ENCODE data around the gene FER1L5.

FER1L5 gene

GRCh38 chr2:96626553-96626942 is 16.0 kb upstream of the FER1L5 start:
- Histone ChIP-seq H3K9me2 (replicated peaks; ENCODE audit: insufficient read depth, low read length) (no peaks in the 10 kb centered on the region), H3K27me3 (replicated peaks; ENCODE audit: insufficient read depth, low read length) (no peaks in the 10 kb centered on the region), H3K9ac (ENCODE audit: low read length) (no peak overlapping the region), H3K4me3 (ENCODE audit: low read length) (no peak overlapping the region), H3K27ac (ENCODE audit: low read length) (no peak overlapping the region), H3F3A (ENCODE audit: insufficient read depth, low read length) (no peaks in the 10 kb centered on the region), H3K79me2 (ENCODE audit: low read length) (peaks cover 11% of the 10 kb centered on the region), H3K4me1 (ENCODE audit: low read length) (no peaks in the 10 kb centered on the region), H2AFZ (ENCODE audit: low read length) (no peak overlapping the region), H3K9me3 (replicated peaks; ENCODE audit: insufficient read depth, low read length) (no peaks in the 10 kb centered on the region), H3K4me2 (ENCODE audit: low read depth, low read length) (no peak overlapping the region), H3K36me3 (replicated peaks; ENCODE audit: insufficient read depth, low read length) (peaks cover 11% of the 10 kb centered on the region; the same call in 1 of the 2 replicates), H4K20me1 (ENCODE audit: insufficient read depth, low read length) (no peaks in the 10 kb centered on the region)
- no peak for DNase-seq
- TF ChIP-seq, protein P1, sequence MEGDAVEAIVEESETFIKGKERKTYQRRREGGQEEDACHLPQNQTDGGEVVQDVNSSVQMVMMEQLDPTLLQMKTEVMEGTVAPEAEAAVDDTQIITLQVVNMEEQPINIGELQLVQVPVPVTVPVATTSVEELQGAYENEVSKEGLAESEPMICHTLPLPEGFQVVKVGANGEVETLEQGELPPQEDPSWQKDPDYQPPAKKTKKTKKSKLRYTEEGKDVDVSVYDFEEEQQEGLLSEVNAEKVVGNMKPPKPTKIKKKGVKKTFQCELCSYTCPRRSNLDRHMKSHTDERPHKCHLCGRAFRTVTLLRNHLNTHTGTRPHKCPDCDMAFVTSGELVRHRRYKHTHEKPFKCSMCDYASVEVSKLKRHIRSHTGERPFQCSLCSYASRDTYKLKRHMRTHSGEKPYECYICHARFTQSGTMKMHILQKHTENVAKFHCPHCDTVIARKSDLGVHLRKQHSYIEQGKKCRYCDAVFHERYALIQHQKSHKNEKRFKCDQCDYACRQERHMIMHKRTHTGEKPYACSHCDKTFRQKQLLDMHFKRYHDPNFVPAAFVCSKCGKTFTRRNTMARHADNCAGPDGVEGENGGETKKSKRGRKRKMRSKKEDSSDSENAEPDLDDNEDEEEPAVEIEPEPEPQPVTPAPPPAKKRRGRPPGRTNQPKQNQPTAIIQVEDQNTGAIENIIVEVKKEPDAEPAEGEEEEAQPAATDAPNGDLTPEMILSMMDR (IDR thresholded peaks at IDR 0.05; ENCODE audit: low read length): no peak
- TF ChIP-seq EZH2phosphoT487 (IDR thresholded peaks at IDR 0.05; ENCODE audit: low read length) (no peak), EZH2 (optimal IDR thresholded peaks at IDR 0.05; ENCODE audit: low read depth, low read length) (no peak)

GRCh38 chr2:96631804-96632435 is 10.6 kb upstream of the FER1L5 start:
- no peak for DNase-seq
- no peaks in the 10 kb centered on the region for H4K20me1 ChIP-seq (ENCODE audit: insufficient read depth, low read length)
- TF ChIP-seq EZH2phosphoT487 (IDR thresholded peaks at IDR 0.05; ENCODE audit: low read length) (no peak), EZH2 (optimal IDR thresholded peaks at IDR 0.05; ENCODE audit: low read depth, low read length) (no peak)
- TF ChIP-seq, protein P1 (IDR thresholded peaks at IDR 0.05; ENCODE audit: low read length): no peak
- H3F3A ChIP-seq (ENCODE audit: insufficient read depth, low read length): peaks cover 17% of the 10 kb centered on the region
- H3K9me2 ChIP-seq (replicated peaks; ENCODE audit: insufficient read depth, low read length): no peaks in the 10 kb centered on the region
- H3K36me3 ChIP-seq (replicated peaks; ENCODE audit: insufficient read depth, low read length): peaks cover 11% of the 10 kb centered on the region
- H3K79me2 ChIP-seq (ENCODE audit: low read length): peaks cover 50% of the 10 kb centered on the region
- H3K4me2 ChIP-seq (ENCODE audit: low read depth, low read length): no peak overlapping the region
- no peak overlapping the region for H3K27ac ChIP-seq (ENCODE audit: low read length)
- H3K9me3 ChIP-seq (replicated peaks; ENCODE audit: insufficient read depth, low read length): no peaks in the 10 kb centered on the region
- no peaks in the 10 kb centered on the region for H3K27me3 ChIP-seq (replicated peaks; ENCODE audit: insufficient read depth, low read length)
- H2AFZ ChIP-seq (ENCODE audit: low read length): no peak overlapping the region
- H3K9ac ChIP-seq (ENCODE audit: low read length): no peak overlapping the region
- no peak overlapping the region for H3K4me3 ChIP-seq (ENCODE audit: low read length)
- peaks cover 25% of the 10 kb centered on the region for H3K4me1 ChIP-seq (ENCODE audit: low read length)

DNA sequence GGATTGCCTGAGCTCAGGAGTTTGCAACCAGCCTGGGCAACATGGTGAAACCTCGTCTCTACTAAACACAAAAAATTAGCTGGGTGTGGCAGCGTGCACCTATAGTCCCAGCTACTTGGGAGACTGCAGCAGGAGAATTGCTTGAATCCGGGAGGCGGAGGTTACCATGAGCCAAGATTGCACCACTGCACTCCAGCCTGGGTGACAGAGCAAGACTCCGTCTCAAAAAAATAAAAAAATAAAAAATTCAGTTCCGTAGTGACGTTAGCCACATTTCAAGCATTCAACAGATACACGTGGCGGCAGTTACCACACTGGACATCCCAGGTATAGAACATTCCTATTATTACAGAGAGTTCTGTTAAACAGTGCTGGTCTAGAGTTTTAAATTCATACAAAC is 8.9 kb upstream of the FER1L5 start:
- peaks cover 28% of the 10 kb centered on the region for H3K4me1 ChIP-seq (ENCODE audit: low read length)
- H3K36me3 ChIP-seq (replicated peaks; ENCODE audit: insufficient read depth, low read length): peaks cover 11% of the 10 kb centered on the region
- H3F3A ChIP-seq (ENCODE audit: insufficient read depth, low read length): peaks cover 22% of the 10 kb centered on the region
- no peak for DNase-seq
- H3K4me3 ChIP-seq (ENCODE audit: low read length): no peak overlapping the region
- H3K27me3 ChIP-seq (replicated peaks; ENCODE audit: insufficient read depth, low read length): no peaks in the 10 kb centered on the region
- no peak overlapping the region for H3K4me2 ChIP-seq (ENCODE audit: low read depth, low read length)
- no peaks in the 10 kb centered on the region for H4K20me1 ChIP-seq (ENCODE audit: insufficient read depth, low read length)
- no peaks in the 10 kb centered on the region for H3K9me3 ChIP-seq (replicated peaks; ENCODE audit: insufficient read depth, low read length)
- peaks cover 58% of the 10 kb centered on the region for H3K79me2 ChIP-seq (ENCODE audit: low read length)
- no peak overlapping the region for H3K27ac ChIP-seq (ENCODE audit: low read length)
- H3K9me2 ChIP-seq (replicated peaks; ENCODE audit: insufficient read depth, low read length): no peaks in the 10 kb centered on the region
- no peak overlapping the region for H2AFZ ChIP-seq (ENCODE audit: low read length)
- TF ChIP-seq EZH2 (optimal IDR thresholded peaks at IDR 0.05; ENCODE audit: low read depth, low read length) (no peak), EZH2phosphoT487 (IDR thresholded peaks at IDR 0.05; ENCODE audit: low read length) (no peak)
- TF ChIP-seq, protein P1 (IDR thresholded peaks at IDR 0.05; ENCODE audit: low read length): no peak
- no peak overlapping the region for H3K9ac ChIP-seq (ENCODE audit: low read length)
